A673 (cell line): ENCODE measurements around the gene FLRT1. TPM values are rescaled to one million over a fixed set of nuclear protein-coding genes. Genes with fewer than 3 reads are reported as not detected.

ENCODE experiments used
- BruUV-seq: library from RNA; stranded (reverse); fragments of 400-500 nt; replicated peaks from 2 replicates; lab custom pipeline; 2021; lab: Mats Ljungman, UMichigan
- CTCF ChIA-PET: fragments of 300-600 bp; sonication (Branson Sonifier 250); formaldehyde crosslinking; loops from one replicate; lab custom pipeline; 2022; ENCODE audit warnings: antibody characterized with exemption; lab: Charles Lee
- POLR2A ChIA-PET: fragments of 300-600 bp; sonication (Branson Sonifier 250); formaldehyde crosslinking; loops from one replicate; lab custom pipeline; 2022; ENCODE audit warnings: antibody characterized with exemption; ENCODE audit not compliant: low non-redundant PET; lab: Charles Lee
- DNase-seq: peaks from one replicate; pipeline ENCODE4 v3.0.0-alpha.2; 2015; ENCODE audit warnings: low spot score
- H3K27ac ChIP-seq: fragments of 200-600 bp; sonication (generic); 2 replicates; pipeline ENCODE4 v1.5.1; 2016; ENCODE audit warnings: mixed run types, low read depth, mild to moderate bottlenecking, mixed read lengths, antibody characterized with exemption, low read length; ENCODE audit not compliant: poor library complexity, severe bottlenecking
- H3K27me3 ChIP-seq: fragments of 200-600 bp; sonication (generic); replicated peaks from 2 replicates; pipeline ENCODE4 v1.6.1; 2017; ENCODE audit warnings: mixed run types, low read depth, mild to moderate bottlenecking, mixed read lengths, antibody characterized with exemption, low read length; ENCODE audit not compliant: insufficient read depth, poor library complexity
- H3K36me3 ChIP-seq: fragments of 200-600 bp; sonication (generic); 2 replicates; pipeline ENCODE4 v1.6.1; 2016; ENCODE audit warnings: mixed run types, mild to moderate bottlenecking, mixed read lengths, antibody characterized with exemption, low read length; ENCODE audit not compliant: insufficient read depth, poor library complexity, severe bottlenecking
- H3K4me1 ChIP-seq: fragments of 200-600 bp; sonication (generic); 2 replicates; pipeline ENCODE4 v1.6.1; 2017; ENCODE audit warnings: mixed run types, mild to moderate bottlenecking, mixed read lengths, antibody characterized with exemption, low read length; ENCODE audit not compliant: insufficient read depth, poor library complexity, severe bottlenecking
- H3K4me3 ChIP-seq: fragments of 200-600 bp; sonication (generic); 2 replicates; pipeline ENCODE4 v1.5.1; 2016; ENCODE audit warnings: low read depth, mixed run types, mild to moderate bottlenecking, mixed read lengths, low read length; ENCODE audit not compliant: poor library complexity, severe bottlenecking
- H3K9me3 ChIP-seq: fragments of 200-600 bp; sonication (generic); 2 replicates; pipeline ENCODE4 v1.6.1; 2016; ENCODE audit warnings: mixed run types, low read depth, mild to moderate bottlenecking, mixed read lengths, antibody characterized with exemption, low read length; ENCODE audit not compliant: poor library complexity, severe bottlenecking
- CTCF ChIP-seq: fragments of 300-800, 200-600 bp; sonication (generic); conservative IDR thresholded peaks from 2 replicates; pipeline ENCODE4 v1.5.1; 2017; ENCODE audit warnings: low read depth, mild to moderate bottlenecking, antibody characterized with exemption, low read length, moderate library complexity, mixed read lengths
- EZH2 ChIP-seq: fragments of 200-600 bp; sonication (generic); IDR thresholded peaks from 2 replicates; pipeline ENCODE4 v1.6.1; 2017; ENCODE audit warnings: borderline replicate concordance, low read depth, mild to moderate bottlenecking, mixed read lengths, antibody characterized with exemption, low read length; ENCODE audit not compliant: poor library complexity, severe bottlenecking
- intact Hi-C: fragments of 100-400 bp; cut with micrococcal nuclease; formaldehyde crosslinking; loops from one replicate; pipeline ENCODE4 v1.10.0; 2022; ENCODE audit not compliant: unreplicated experiment
- total RNA-seq: library from RNA; stranded (reverse); gene quantifications from 2 replicates; pipeline ENCODE4 v1.2.3, GENCODE V29; 2021

The FLRT1 gene
- total RNA-seq, 1 experiment from 2014 or later = 0.45 TPM

- H3K9me3 ChIP-seq = no peaks in the 10 kb centered on the region
- H3K36me3 ChIP-seq = no peaks in the 10 kb centered on the region
- no TSS peak for BruUV-seq
- intact Hi-C loops = no loop called here
- H3K4me1 ChIP-seq = peaks cover 30% of the 10 kb centered on the region
- H3K27me3 ChIP-seq = no peaks in the 10 kb centered on the region
- CTCF ChIA-PET = no interaction called here
- H3K4me3 ChIP-seq = no peak overlapping the region
- no peak overlapping the region for H3K27ac ChIP-seq
- POLR2A ChIA-PET = no interaction called here
- no peak for DNase-seq
- no peak for TF ChIP-seq EZH2
- no peak for TF ChIP-seq CTCF
Observed at GRCh38 chr11:64023712-64024710, 11.7 kb upstream of the FLRT1 start.

- ChIA-PET CTCF (interaction anchor here (0.9 kb wide), 1 partner anchor 25 kb away, joined by 3 read pairs; no protein-coding TSS in a partner anchor), POLR2A (no interaction called here)
- no peak overlapping the region for H3K27ac ChIP-seq
- no peak for DNase-seq
- H3K9me3 ChIP-seq = no peaks in the 10 kb centered on the region
- peaks cover 30% of the 10 kb centered on the region for H3K4me1 ChIP-seq
- intact Hi-C loops = no loop called here
- no peaks in the 10 kb centered on the region for H3K36me3 ChIP-seq
- no TSS peak for BruUV-seq
- no peak overlapping the region for H3K4me3 ChIP-seq
- no peaks in the 10 kb centered on the region for H3K27me3 ChIP-seq
- TF ChIP-seq EZH2 (no peak), CTCF (no peak)
Observed at GRCh38 chr11:64025205-64025604, 10.5 kb upstream of the FLRT1 start.

- ChIA-PET POLR2A (no interaction called here), CTCF (interaction anchor here (0.5 kb wide), 1 partner anchor 283 kb away, joined by 6 read pairs; no protein-coding TSS in a partner anchor)
- intact Hi-C loops = no loop called here
- H3K36me3 ChIP-seq = no peaks in the 10 kb centered on the region
- no peak overlapping the region for H3K27ac ChIP-seq
- no peaks in the 10 kb centered on the region for H3K27me3 ChIP-seq
- DNase-seq = no peak
- H3K4me3 ChIP-seq = no peak overlapping the region
- BruUV-seq = no TSS peak
- H3K4me1 ChIP-seq = peaks cover 19% of the 10 kb centered on the region
- TF ChIP-seq EZH2 = no peak
- TF ChIP-seq CTCF = no peak
- no peaks in the 10 kb centered on the region for H3K9me3 ChIP-seq
Observed at GRCh38 chr11:64026575-64027205, 9.0 kb upstream of the FLRT1 start.
